ENCODE data around the gene DAZAP2.
"Not testable (repeated sequence)": the region's sequence is repeated elsewhere in the genome, so short reads cannot be mapped to it uniquely, and the experiment has no call there.

Gene DAZAP2

GRCh38 chr12:51247523-51248206, 9.0 kb downstream of the DAZAP2 start:
- DNase-seq (ENCODE audit: low read depth), result no peak

DNA sequence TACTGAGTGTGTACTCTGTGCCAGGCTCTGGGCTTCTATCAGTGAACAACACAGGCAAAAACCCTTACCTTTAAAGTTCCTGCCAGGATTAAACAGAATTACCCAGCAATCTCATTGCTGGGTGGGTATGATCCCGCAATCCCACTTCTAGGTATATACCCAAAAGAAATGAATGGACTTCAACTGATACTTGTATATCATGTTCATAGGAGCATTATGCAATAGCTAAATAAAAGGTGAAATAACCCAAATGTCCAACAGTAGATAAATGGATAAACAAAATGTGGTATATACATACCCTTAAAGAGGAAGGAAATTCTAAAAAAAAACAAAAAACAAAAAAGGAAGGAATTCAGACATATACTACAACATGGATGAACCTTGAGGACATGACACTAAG, 14.7 kb downstream of the DAZAP2 start:
- DNase-seq (ENCODE audit: low read depth), result no peak

DNA sequence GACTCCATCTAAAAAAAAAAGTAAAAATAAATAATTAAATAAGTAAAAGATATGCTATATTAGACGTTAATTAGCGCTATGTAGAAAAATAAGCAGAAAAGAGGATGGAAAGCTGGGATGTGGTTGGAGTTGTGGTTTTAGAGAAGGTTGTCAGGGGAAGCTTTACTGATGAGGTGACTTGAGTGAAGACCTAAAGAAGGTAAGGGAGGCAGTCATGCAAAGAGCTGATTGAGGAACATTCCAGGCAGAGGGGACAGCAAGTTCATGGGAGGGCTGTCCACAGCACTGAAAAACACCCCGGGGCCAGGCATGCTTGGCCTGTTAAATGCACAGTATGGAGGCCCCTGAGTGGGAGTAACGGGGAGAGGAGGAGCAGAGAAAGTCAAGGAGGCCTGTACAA, 15.9 kb downstream of the DAZAP2 start:
- no peak for DNase-seq (ENCODE audit: low read depth)

GRCh38 chr12:51259600-51259999, 21.0 kb downstream of the DAZAP2 start:
- not testable (repeated sequence) for DNase-seq (ENCODE audit: low read depth)

DNA sequence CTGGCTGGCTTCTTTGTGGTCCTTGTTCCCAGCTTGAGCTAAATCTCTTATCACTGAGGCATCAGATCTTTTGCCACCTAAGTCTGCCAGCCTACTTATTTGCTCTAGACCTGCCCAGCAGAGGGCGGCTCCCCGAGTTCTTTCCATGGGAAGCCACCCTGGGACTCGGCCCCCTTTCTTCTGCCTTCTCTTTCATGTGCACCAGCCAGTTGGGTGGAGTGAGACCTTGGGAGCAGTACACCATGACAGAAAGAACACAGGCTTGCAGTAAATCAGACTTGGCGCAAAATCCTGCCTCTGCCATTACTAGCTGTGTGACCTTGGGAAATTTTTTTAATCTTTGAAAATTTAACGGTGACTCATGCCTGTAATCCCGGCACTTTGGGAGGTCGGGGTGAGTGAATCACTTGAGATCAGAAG, 24.1 kb downstream of the DAZAP2 start:
- peak; percentile 21 for DNase-seq (ENCODE audit: low read depth)

- DNase-seq (ENCODE audit: low read depth), result no peak
These were observed 24.7 kb downstream of the DAZAP2 start for GRCh38 chr12:51263341-51263740.

DNA sequence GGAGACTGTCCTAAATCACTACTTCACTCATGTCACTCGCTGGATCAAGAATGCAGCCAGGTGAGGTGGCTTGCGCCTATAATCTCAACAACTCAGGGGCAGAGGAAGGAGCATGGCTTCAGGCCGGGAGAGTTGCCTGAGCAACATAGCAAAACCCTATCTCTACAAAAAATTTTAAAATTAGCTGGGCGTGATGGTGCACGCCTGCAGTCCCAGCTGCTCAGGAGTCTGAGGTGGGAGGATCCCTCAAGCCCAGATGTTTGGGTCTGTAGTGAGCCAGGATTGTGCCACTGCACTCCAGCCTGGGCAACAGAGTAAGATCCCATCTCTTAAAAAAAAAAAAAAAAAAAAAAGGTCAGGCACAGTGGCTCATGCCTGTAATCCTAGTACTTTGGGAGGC, 25.7 kb downstream of the DAZAP2 start:
- no peak for DNase-seq (ENCODE audit: low read depth)

GRCh38 chr12:51265024-51265423, 26.4 kb downstream of the DAZAP2 start:
- no peak for DNase-seq (ENCODE audit: low read depth)

GRCh38 chr12:51269174-51270066, 30.8 kb downstream of the DAZAP2 start:
- peak; percentile 54 for DNase-seq (ENCODE audit: low read depth)

GRCh38 chr12:51270067-51270950, 31.7 kb downstream of the DAZAP2 start, which contains the start of gene SMAGP:
Gene SMAGP, minus strand, starts transcription at chr12:51270415. Its CDS starts 1,137 bp downstream, at chr12:51269278.
- peak; percentile 27 for DNase-seq (ENCODE audit: low read depth)

- no peak for DNase-seq (ENCODE audit: low read depth)
These were observed 32.4 kb downstream of the DAZAP2 start for GRCh38 chr12:51270951-51271518.

GRCh38 chr12:51272810-51273209, 34.2 kb downstream of the DAZAP2 start:
- DNase-seq (ENCODE audit: low read depth), result not testable (repeated sequence)

DNA sequence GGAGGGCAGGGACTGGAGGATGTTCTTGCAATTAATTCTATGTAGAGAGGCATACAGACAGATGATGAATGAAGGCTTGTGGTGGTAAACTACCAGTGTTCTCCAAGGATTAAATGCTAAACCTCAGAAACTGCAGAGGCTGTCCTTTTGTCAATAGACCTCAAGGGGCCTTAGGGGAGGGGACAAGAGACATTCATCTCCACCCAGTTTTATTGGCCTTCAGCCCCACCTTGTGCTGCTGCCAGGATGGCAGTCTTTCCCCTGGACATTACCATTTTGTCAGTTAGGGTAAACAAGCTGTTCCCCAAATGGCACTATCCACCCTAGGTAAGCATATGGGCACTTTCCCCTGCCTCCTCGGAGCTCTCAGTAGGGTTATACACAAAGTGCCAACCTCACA, 36.5 kb downstream of the DAZAP2 start:
- DNase-seq (ENCODE audit: low read depth), result no peak

DNA sequence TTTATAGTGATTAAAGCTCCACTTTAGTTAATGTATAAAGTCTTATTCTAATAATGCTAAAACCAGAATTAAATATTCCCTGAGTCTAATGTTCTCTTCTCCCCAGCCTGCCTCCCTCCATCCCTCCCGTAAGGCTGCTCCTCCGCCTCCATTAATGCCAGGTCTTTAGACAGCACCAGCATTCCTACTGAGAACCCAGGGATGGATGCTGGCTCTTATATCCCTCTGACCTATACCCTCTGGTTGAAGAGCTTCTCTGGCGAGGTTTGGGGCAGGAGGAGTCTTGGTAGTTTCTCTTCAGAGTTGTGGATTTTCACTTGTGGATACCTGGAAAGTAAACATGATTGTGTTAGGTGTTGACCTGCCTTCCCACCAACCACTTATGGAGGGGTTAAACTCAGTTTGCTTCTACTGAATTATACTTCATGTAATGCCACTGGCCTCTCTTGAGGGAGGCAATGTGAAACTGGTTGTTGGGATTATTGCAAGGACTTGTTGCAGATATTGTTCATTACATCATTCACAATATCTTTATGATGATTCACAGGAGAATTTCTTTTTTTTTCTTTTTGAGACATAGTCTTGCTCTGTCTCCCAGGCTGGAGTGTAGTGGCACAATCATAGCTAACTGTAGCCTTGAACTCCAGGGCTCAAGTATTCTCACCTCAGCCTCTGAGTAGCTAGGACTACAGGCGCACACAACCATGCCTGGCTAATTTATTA, 42.7 kb downstream of the DAZAP2 start:
- DNase-seq (ENCODE audit: low read depth), result no peak

DNA sequence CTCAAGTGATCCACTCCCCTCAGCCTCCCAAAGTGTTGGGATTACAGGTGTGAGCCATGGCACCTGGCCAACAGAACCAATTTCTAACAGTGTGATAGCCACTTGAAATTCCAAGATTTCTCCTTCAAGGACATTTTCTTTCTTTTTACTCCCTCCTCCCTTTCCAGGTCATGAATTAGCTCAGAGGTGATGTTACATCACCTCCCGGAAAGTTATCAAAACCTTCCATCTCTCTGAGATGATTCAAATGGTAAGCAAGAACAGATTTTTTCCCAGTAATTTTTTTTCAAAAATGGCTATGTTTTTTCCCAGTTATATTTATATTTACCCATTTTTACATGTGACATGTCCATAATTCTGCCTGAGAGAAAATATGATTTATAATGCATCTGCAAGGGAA, 47.2 kb downstream of the DAZAP2 start:
- no peak for DNase-seq (ENCODE audit: low read depth)

- DNase-seq (ENCODE audit: low read depth), result not testable (repeated sequence)
These were observed 53.2 kb downstream of the DAZAP2 start for GRCh38 chr12:51291603-51292513.
